ENCODE measurements around the gene GLDN.

Gene GLDN

GRCh38 chr15:51390966-51391422 lies 49.5 kb downstream of the GLDN start:
- TF ChIP-seq EP300 (IDR thresholded peaks at IDR 0.05; ENCODE audit: borderline replicate concordance) (no peak), YY1 (IDR thresholded peaks at IDR 0.05; ENCODE audit: low read depth) (no peak), RAD21 (IDR thresholded peaks at IDR 0.05; ENCODE audit: low read depth) (no peak), REST (IDR thresholded peaks at IDR 0.05; ENCODE audit: low read depth) (no peak)

GRCh38 chr15:51396921-51397320 lies 55.5 kb downstream of the GLDN start:
- TF ChIP-seq USF1 (IDR thresholded peaks at IDR 0.05) (no peak), RAD21 (IDR thresholded peaks at IDR 0.05; ENCODE audit: low read depth) (no peak), EP300 (IDR thresholded peaks at IDR 0.05; ENCODE audit: borderline replicate concordance) (no peak), MAX (IDR thresholded peaks at IDR 0.05) (no peak), FOXM1 (IDR thresholded peaks at IDR 0.05; ENCODE audit: borderline replicate concordance, low read depth) (no peak), CEBPB (IDR thresholded peaks at IDR 0.05) (no peak), TCF12 (IDR thresholded peaks at IDR 0.05; ENCODE audit: low read depth) (no peak), EGR1 (IDR thresholded peaks at IDR 0.05) (no peak)

GRCh38 chr15:51398626-51399025 lies 57.2 kb downstream of the GLDN start:
- TF ChIP-seq NFIC (IDR thresholded peaks at IDR 0.05) (no peak), YY1 (IDR thresholded peaks at IDR 0.05; ENCODE audit: low read depth) (no peak), CREB1 (IDR thresholded peaks at IDR 0.05; ENCODE audit: low read depth) (no peak), CEBPB (IDR thresholded peaks at IDR 0.05) (no peak)

- TF ChIP-seq YY1 (IDR thresholded peaks at IDR 0.05; ENCODE audit: low read depth) (no peak), USF1 (IDR thresholded peaks at IDR 0.05) (no peak), CEBPB (IDR thresholded peaks at IDR 0.05) (no peak), FOXM1 (IDR thresholded peaks at IDR 0.05; ENCODE audit: borderline replicate concordance, low read depth) (no peak), EP300 (IDR thresholded peaks at IDR 0.05; ENCODE audit: borderline replicate concordance) (no peak), NFIC (IDR thresholded peaks at IDR 0.05) (no peak), REST (IDR thresholded peaks at IDR 0.05; ENCODE audit: low read depth) (no peak), MAX (IDR thresholded peaks at IDR 0.05) (no peak), TCF12 (IDR thresholded peaks at IDR 0.05; ENCODE audit: low read depth) (no peak), EGR1 (IDR thresholded peaks at IDR 0.05) (no peak), ZBTB7A (IDR thresholded peaks at IDR 0.05; ENCODE audit: low read depth) (no peak)
These were observed 59.8 kb downstream of the GLDN start for GRCh38 chr15:51401051-51401780.

- TF ChIP-seq CEBPB (IDR thresholded peaks at IDR 0.05) (no peak), RAD21 (IDR thresholded peaks at IDR 0.05; ENCODE audit: low read depth) (peak; percentile 59)
These were observed 60.5 kb downstream of the GLDN start for GRCh38 chr15:51401872-51402517.

- TF ChIP-seq YY1 (IDR thresholded peaks at IDR 0.05; ENCODE audit: low read depth), result no peak
- peak; percentile 58 for TF ChIP-seq RAD21 (IDR thresholded peaks at IDR 0.05; ENCODE audit: low read depth)
These were observed 61.8 kb downstream of the GLDN start for GRCh38 chr15:51403072-51403878.

All from Ishikawa (cell line).